Neural progenitor cell (in vitro differentiated cells): ENCODE measurements around the gene ANK3. TPM values are rescaled to one million over a fixed set of nuclear protein-coding genes. Genes with fewer than 3 reads are reported as not detected.

Experiments used
- DNase-seq: peaks from one replicate; pipeline ENCODE4 v3.0.0-alpha.2; 2016; ENCODE audit warnings: low spot score
- H2AFZ ChIP-seq: fragments of 200-600 bp; sonication (generic); replicated peaks from 2 replicates; pipeline ENCODE4 v1.6.1; 2016; ENCODE audit warnings: antibody characterized with exemption
- H3F3A ChIP-seq: fragments of 200-600 bp; sonication (generic); 2 replicates; pipeline ENCODE4 v1.6.1; 2016; ENCODE audit warnings: antibody characterized with exemption, low read depth
- H3K27ac ChIP-seq: fragments of 200-600 bp; sonication (generic); 2 replicates; pipeline ENCODE4 v1.5.1; 2016; ENCODE audit warnings: mild to moderate bottlenecking
- H3K27me3 ChIP-seq: fragments of 200-600 bp; sonication (generic); 2 replicates; pipeline ENCODE4 v1.6.1; 2016; ENCODE audit warnings: mild to moderate bottlenecking, moderate library complexity
- H3K36me3 ChIP-seq: fragments of 200-600 bp; sonication (generic); 2 replicates; pipeline ENCODE4 v1.5.1; 2016
- H3K4me1 ChIP-seq: fragments of 200-600 bp; sonication (generic); 2 replicates; pipeline ENCODE4 v1.6.1; 2016; ENCODE audit warnings: mixed run types
- H3K4me2 ChIP-seq: fragments of 200-600 bp; sonication (generic); 2 replicates; pipeline ENCODE4 v1.6.1; 2016
- H3K4me3 ChIP-seq: fragments of 200-600 bp; sonication (generic); 2 replicates; pipeline ENCODE4 v1.5.1; 2016
- H3K79me2 ChIP-seq: fragments of 200-600 bp; sonication (generic); 2 replicates; pipeline ENCODE4 v1.6.1; 2016; ENCODE audit warnings: low read depth
- H3K9ac ChIP-seq: fragments of 200-600 bp; sonication (generic); 2 replicates; pipeline ENCODE4 v1.6.1; 2016
- H3K9me3 ChIP-seq: fragments of 200-600 bp; sonication (generic); 2 replicates; pipeline ENCODE4 v1.5.1; 2016; ENCODE audit warnings: low read depth
- H4K20me1 ChIP-seq: fragments of 200-600 bp; sonication (generic); 2 replicates; pipeline ENCODE4 v1.6.1; 2016; ENCODE audit warnings: low read depth
- H3K27ac Mint-ChIP-seq: 3 replicates; pipeline ENCODE4 v1.8.0; 2021; ENCODE audit warnings: mixed read lengths
- H3K27me3 Mint-ChIP-seq: 2 replicates; pipeline ENCODE4 v1.8.0; 2022; ENCODE audit warnings: low read depth, mild to moderate bottlenecking, inconsistent platforms, moderate library complexity, mixed read lengths; ENCODE audit not compliant: insufficient read depth
- H3K36me3 Mint-ChIP-seq: 3 replicates; pipeline ENCODE4 v1.8.0; 2021; ENCODE audit warnings: mixed read lengths
- H3K4me1 Mint-ChIP-seq: 3 replicates; pipeline ENCODE4 v1.8.0; 2021; ENCODE audit warnings: mixed read lengths
- H3K4me3 Mint-ChIP-seq: 3 replicates; pipeline ENCODE4 v1.8.0; 2021; ENCODE audit warnings: mild to moderate bottlenecking, moderate library complexity, mixed read lengths
- H3K9me3 Mint-ChIP-seq: 3 replicates; pipeline ENCODE4 v1.8.0; 2020; ENCODE audit warnings: mixed read lengths
- EZH2 ChIP-seq: fragments of 200-600 bp; sonication (generic); IDR thresholded peaks from 2 replicates; pipeline ENCODE4 v1.6.1; 2017; ENCODE audit warnings: antibody characterized with exemption, mild to moderate bottlenecking, moderate library complexity
- EZH2phosphoT487 ChIP-seq: fragments of 200-600 bp; sonication (generic); IDR thresholded peaks from 2 replicates; pipeline ENCODE4 v1.6.1; 2017; ENCODE audit warnings: antibody characterized with exemption
- total RNA-seq: library from RNA; depleted of rRNA; stranded (reverse); fragments of >200 nt; gene quantifications from 2 replicates; pipeline ENCODE4 v1.2.3, GENCODE V29; 2015; ENCODE audit warnings: low replicate concordance
- TF ChIP-seq, protein P1 (sequence below): fragments of 200-600 bp; sonication (generic); IDR thresholded peaks from 2 replicates; pipeline ENCODE4 v1.5.1; 2017; ENCODE audit warnings: antibody characterized with exemption, mild to moderate bottlenecking

The ANK3 gene
- total RNA-seq, 1 donor from 2014 or later, result 54.1 TPM

DNA sequence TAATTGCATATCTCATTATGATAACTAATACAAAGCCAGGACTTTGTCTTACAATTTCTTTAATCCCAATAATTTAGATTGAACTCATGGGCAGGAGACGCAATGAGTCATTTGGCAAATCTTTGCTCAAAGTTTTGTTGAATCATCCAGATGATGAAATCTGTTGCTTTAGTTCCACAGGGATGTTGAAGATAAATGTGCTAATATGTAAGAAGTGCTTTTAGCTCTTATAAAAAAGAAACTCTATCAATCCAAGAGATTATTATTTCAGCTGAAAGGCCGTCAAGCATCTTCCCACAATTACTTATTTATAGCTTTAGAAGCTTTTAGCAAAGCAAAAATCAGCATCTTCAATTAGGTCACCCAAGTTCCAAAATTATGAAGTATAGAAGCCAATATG, 36.8 kb upstream of the ANK3 start:
- H3K4me3 ChIP-seq, result no peak overlapping the region
- no peaks in the 10 kb centered on the region for H3K27me3 Mint-ChIP-seq
- H3K36me3 ChIP-seq, result no peaks in the 10 kb centered on the region
- H3K36me3 Mint-ChIP-seq, result no peaks in the 10 kb centered on the region
- no peaks in the 10 kb centered on the region for H3K79me2 ChIP-seq
- no peak for DNase-seq
- no peak overlapping the region for H2AFZ ChIP-seq
- H3K9me3 ChIP-seq, result no peaks in the 10 kb centered on the region
- H3K27ac ChIP-seq, result no peak overlapping the region
- no peaks in the 10 kb centered on the region for H3F3A ChIP-seq
- no peak overlapping the region for H3K9ac ChIP-seq
- H3K4me2 ChIP-seq, result no peak overlapping the region
- H4K20me1 ChIP-seq, result no peaks in the 10 kb centered on the region
- H3K27ac Mint-ChIP-seq, result no peak overlapping the region
- H3K4me1 ChIP-seq, result peaks cover 3% of the 10 kb centered on the region
- no peak overlapping the region for H3K4me3 Mint-ChIP-seq
- H3K9me3 Mint-ChIP-seq, result no peaks in the 10 kb centered on the region
- peaks cover 7% of the 10 kb centered on the region for H3K4me1 Mint-ChIP-seq
- no peaks in the 10 kb centered on the region for H3K27me3 ChIP-seq
- TF ChIP-seq EZH2 (no peak), EZH2phosphoT487 (no peak)
- TF ChIP-seq, protein P1, sequence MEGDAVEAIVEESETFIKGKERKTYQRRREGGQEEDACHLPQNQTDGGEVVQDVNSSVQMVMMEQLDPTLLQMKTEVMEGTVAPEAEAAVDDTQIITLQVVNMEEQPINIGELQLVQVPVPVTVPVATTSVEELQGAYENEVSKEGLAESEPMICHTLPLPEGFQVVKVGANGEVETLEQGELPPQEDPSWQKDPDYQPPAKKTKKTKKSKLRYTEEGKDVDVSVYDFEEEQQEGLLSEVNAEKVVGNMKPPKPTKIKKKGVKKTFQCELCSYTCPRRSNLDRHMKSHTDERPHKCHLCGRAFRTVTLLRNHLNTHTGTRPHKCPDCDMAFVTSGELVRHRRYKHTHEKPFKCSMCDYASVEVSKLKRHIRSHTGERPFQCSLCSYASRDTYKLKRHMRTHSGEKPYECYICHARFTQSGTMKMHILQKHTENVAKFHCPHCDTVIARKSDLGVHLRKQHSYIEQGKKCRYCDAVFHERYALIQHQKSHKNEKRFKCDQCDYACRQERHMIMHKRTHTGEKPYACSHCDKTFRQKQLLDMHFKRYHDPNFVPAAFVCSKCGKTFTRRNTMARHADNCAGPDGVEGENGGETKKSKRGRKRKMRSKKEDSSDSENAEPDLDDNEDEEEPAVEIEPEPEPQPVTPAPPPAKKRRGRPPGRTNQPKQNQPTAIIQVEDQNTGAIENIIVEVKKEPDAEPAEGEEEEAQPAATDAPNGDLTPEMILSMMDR, result no peak

DNA sequence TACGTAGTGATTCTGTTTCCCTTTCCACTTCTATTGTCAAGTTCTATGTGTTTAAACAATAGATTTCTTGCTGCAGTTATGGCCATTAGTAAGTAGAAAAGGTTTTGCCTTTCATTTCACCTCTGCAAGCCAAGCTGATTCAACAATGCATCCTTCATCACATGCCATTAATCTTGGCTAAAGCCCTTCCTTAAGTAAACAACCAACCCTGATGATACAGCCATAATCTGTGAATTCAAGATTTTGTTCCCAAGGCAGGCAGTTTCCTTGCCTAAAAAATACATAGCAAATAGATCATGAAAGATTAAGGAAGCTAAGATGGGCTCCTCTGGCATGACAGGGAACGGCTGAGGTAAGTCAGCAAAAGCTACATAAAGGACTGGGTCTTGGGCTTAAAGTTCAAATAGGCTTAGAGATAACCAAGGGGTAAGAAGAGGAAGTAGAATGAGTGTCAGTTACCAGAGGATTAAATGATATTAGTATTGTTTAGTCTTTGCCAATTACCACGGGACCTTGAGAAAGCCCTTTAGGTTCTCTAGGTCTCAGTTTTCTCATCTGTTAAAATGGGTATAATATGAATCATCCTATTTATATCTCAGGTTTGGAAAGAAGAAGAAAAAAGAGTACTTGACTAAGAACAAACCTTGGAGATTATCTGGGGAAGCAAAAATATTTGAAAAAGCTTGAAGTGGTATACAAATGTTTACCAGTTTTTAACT, 35.9 kb upstream of the ANK3 start:
- no peaks in the 10 kb centered on the region for H3K27me3 Mint-ChIP-seq
- peaks cover 7% of the 10 kb centered on the region for H3K4me1 Mint-ChIP-seq
- TF ChIP-seq, protein P1, result no peak
- TF ChIP-seq EZH2 (no peak), EZH2phosphoT487 (no peak)
- Histone ChIP-seq H3K36me3 (no peaks in the 10 kb centered on the region), H3K4me3 (no peak overlapping the region), H3K4me2 (no peak overlapping the region), H3K27me3 (no peaks in the 10 kb centered on the region), H3K9me3 (no peaks in the 10 kb centered on the region), H3K4me1 (peaks cover 3% of the 10 kb centered on the region), H3K27ac (no peak overlapping the region), H2AFZ (no peak overlapping the region), H3F3A (no peaks in the 10 kb centered on the region), H4K20me1 (no peaks in the 10 kb centered on the region), H3K79me2 (no peaks in the 10 kb centered on the region), H3K9ac (no peak overlapping the region)
- no peaks in the 10 kb centered on the region for H3K9me3 Mint-ChIP-seq
- no peak overlapping the region for H3K27ac Mint-ChIP-seq
- H3K36me3 Mint-ChIP-seq, result no peaks in the 10 kb centered on the region
- no peak overlapping the region for H3K4me3 Mint-ChIP-seq
- no peak for DNase-seq

DNA sequence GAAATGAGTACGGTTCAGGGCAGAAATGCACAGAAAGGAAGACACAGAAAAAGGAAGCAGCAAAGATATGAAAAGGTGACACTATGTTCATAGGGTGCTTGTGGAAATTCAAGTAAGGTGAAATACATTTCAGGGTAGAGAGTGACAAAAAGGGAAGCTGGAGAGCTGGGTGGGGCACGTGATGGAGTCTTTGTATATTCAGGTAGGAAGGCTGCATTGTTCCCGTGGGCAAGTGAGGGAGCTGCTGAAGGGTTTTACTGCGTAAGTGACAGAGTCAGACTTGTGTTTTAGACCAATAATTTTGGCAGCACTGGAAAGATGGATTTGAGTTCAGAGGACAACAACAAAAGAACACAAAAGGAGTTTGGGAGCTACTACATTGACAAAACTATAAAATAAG, 35.3 kb upstream of the ANK3 start:
- H3K27ac Mint-ChIP-seq, result no peak overlapping the region
- no peak for TF ChIP-seq EZH2
- Histone ChIP-seq H3K27ac (no peak overlapping the region), H3K9me3 (no peaks in the 10 kb centered on the region), H3K79me2 (no peaks in the 10 kb centered on the region), H3K27me3 (no peaks in the 10 kb centered on the region), H3F3A (no peaks in the 10 kb centered on the region), H3K36me3 (no peaks in the 10 kb centered on the region), H3K4me2 (no peak overlapping the region), H3K4me3 (no peak overlapping the region), H4K20me1 (no peaks in the 10 kb centered on the region), H3K4me1 (peaks cover 3% of the 10 kb centered on the region), H3K9ac (no peak overlapping the region), H2AFZ (no peak overlapping the region)
- peaks cover 7% of the 10 kb centered on the region for H3K4me1 Mint-ChIP-seq
- DNase-seq, result no peak
- no peak overlapping the region for H3K4me3 Mint-ChIP-seq
- no peaks in the 10 kb centered on the region for H3K36me3 Mint-ChIP-seq
- H3K9me3 Mint-ChIP-seq, result no peaks in the 10 kb centered on the region
- no peaks in the 10 kb centered on the region for H3K27me3 Mint-ChIP-seq

DNA sequence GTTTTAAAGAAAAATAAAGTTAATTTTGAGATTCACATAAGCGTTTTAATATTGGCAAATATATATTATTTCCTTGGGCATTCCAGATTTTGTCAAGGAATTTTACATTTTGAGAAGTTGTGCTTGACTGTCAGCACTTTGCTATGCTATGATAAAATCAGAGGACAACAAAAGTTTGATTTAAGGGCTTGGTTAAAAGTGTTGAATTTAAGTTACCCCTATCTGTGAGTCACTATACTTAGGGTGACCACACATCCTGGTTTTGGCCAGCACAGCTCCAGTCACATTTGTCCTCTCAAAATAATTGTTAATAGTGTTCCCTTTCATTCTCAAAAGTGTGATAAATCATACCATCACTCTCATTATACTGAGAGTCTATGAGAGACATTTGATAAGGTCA, 34.2 kb upstream of the ANK3 start:
- no peak overlapping the region for H3K27ac Mint-ChIP-seq
- no peaks in the 10 kb centered on the region for H3K27me3 Mint-ChIP-seq
- H3K4me1 Mint-ChIP-seq, result peaks cover 7% of the 10 kb centered on the region
- Histone ChIP-seq H3K36me3 (no peaks in the 10 kb centered on the region), H3K79me2 (no peaks in the 10 kb centered on the region), H3K4me1 (peaks cover 3% of the 10 kb centered on the region), H3K9ac (no peak overlapping the region), H3F3A (no peaks in the 10 kb centered on the region), H3K9me3 (no peaks in the 10 kb centered on the region), H3K4me2 (no peak overlapping the region), H3K27me3 (no peaks in the 10 kb centered on the region), H3K27ac (no peak overlapping the region), H2AFZ (no peak overlapping the region), H4K20me1 (no peaks in the 10 kb centered on the region), H3K4me3 (no peak overlapping the region)
- H3K36me3 Mint-ChIP-seq, result no peaks in the 10 kb centered on the region
- no peak overlapping the region for H3K4me3 Mint-ChIP-seq
- H3K9me3 Mint-ChIP-seq, result no peaks in the 10 kb centered on the region
- no peak for DNase-seq
- TF ChIP-seq EZH2phosphoT487 (no peak), EZH2 (no peak)
- TF ChIP-seq, protein P1, result no peak
